HFFc6 (cell line): ENCODE results near the gene YAP1. TPM values are rescaled to one million over a fixed set of nuclear protein-coding genes. Genes with fewer than 3 reads are reported as not detected.

Experiments used
- DNase-seq: peaks from one replicate; pipeline ENCODE4 v3.0.0-alpha.2; 2018
- H3K27ac Mint-ChIP-seq: 2 replicates; pipeline ENCODE4 v1.8.0; 2020; ENCODE audit warnings: mild to moderate bottlenecking, mixed read lengths
- H3K27me3 Mint-ChIP-seq: 2 replicates; pipeline ENCODE4 v1.8.0; 2021; ENCODE audit warnings: mild to moderate bottlenecking, moderate library complexity, mixed read lengths; ENCODE audit not compliant: insufficient read depth
- H3K36me3 Mint-ChIP-seq: 2 replicates; pipeline ENCODE4 v1.8.0; 2021; ENCODE audit warnings: low read depth, mixed read lengths
- H3K4me1 Mint-ChIP-seq: 2 replicates; pipeline ENCODE4 v1.8.0; 2020; ENCODE audit warnings: low read depth, mixed read lengths
- H3K4me3 Mint-ChIP-seq: 2 replicates; pipeline ENCODE4 v1.8.0; 2020; ENCODE audit warnings: mild to moderate bottlenecking, moderate library complexity, mixed read lengths
- H3K9me3 Mint-ChIP-seq: 2 replicates; pipeline ENCODE4 v1.8.0; 2020; ENCODE audit warnings: mild to moderate bottlenecking, mixed read lengths
- CTCF ChIP-seq: fragments of 200-600 bp; sonication (generic); IDR thresholded peaks from 2 replicates; pipeline ENCODE4 v1.5.0; 2021; ENCODE audit warnings: antibody characterized with exemption, mild to moderate bottlenecking
- total RNA-seq, 6 experiments: library from RNA; stranded (reverse); fragmentation: NEBNext Ultra II Directional; extraction: Animal tissue kit (Norgen Biotek cat#: 25700); gene quantifications; 2 replicates in 1 of 6; 3 replicates in 5 of 6; pipeline ENCODE4 v1.2.3, GENCODE V29; 2021

Gene YAP1
- total RNA-seq, 6 experiments from 2014 or later, result 120 to 159 (median 133) TPM

GRCh38 chr11:102151784-102152525 lies 41.7 kb downstream of the YAP1 start:
- H3K27ac Mint-ChIP-seq, result no peak overlapping the region; the same call in 1 of the 2 replicates
- DNase-seq, result no peak
- peaks cover 49% of the 10 kb centered on the region for H3K36me3 Mint-ChIP-seq

GRCh38 chr11:102153082-102153481 lies 42.8 kb downstream of the YAP1 start:
- H3K4me1 Mint-ChIP-seq, result peaks cover 66% of the 10 kb centered on the region
- no peak for DNase-seq
- H3K36me3 Mint-ChIP-seq, result peaks cover 43% of the 10 kb centered on the region
- H3K27ac Mint-ChIP-seq, result no peak overlapping the region
- H3K4me3 Mint-ChIP-seq, result no peak overlapping the region
- H3K9me3 Mint-ChIP-seq, result no peaks in the 10 kb centered on the region
- no peak for TF ChIP-seq CTCF
- H3K27me3 Mint-ChIP-seq, result no peaks in the 10 kb centered on the region; the same call in 1 of the 2 replicates

More at GRCh38 chr11:102151784-102152525, 41.7 kb downstream of the YAP1 start:
- Mint-ChIP-seq H3K4me1 (peaks cover 63% of the 10 kb centered on the region), H3K9me3 (no peaks in the 10 kb centered on the region), H3K4me3 (no peak overlapping the region), H3K27me3 (no peaks in the 10 kb centered on the region; the same call in 1 of the 2 replicates)
- no peak for TF ChIP-seq CTCF

- no peaks in the 10 kb centered on the region; the same call in 1 of the 2 replicates for H3K27me3 Mint-ChIP-seq
- no peak for TF ChIP-seq CTCF
- no peak for DNase-seq
- H3K27ac Mint-ChIP-seq, result no peak overlapping the region
- H3K36me3 Mint-ChIP-seq, result peaks cover 36% of the 10 kb centered on the region
- H3K4me1 Mint-ChIP-seq, result peaks cover 73% of the 10 kb centered on the region
- H3K4me3 Mint-ChIP-seq, result no peak overlapping the region
- no peaks in the 10 kb centered on the region for H3K9me3 Mint-ChIP-seq
Observed at GRCh38 chr11:102154806-102155205, 44.6 kb downstream of the YAP1 start.

- H3K27ac Mint-ChIP-seq, result peak overlapping the region; percentile 15; the same call in 1 of the 2 replicates
Observed at GRCh38 chr11:102155676-102156075, 45.4 kb downstream of the YAP1 start.

GRCh38 chr11:102157219-102157618 lies 47.0 kb downstream of the YAP1 start:
- Mint-ChIP-seq H3K4me3 (no peak overlapping the region), H3K36me3 (peaks cover 28% of the 10 kb centered on the region), H3K27me3 (no peaks in the 10 kb centered on the region), H3K9me3 (no peaks in the 10 kb centered on the region), H3K27ac (no peak overlapping the region; the same call in 1 of the 2 replicates), H3K4me1 (peaks cover 75% of the 10 kb centered on the region)
- TF ChIP-seq CTCF, result no peak
- no peak for DNase-seq

More at GRCh38 chr11:102155676-102156075, 45.4 kb downstream of the YAP1 start:
- Mint-ChIP-seq H3K9me3 (no peaks in the 10 kb centered on the region), H3K36me3 (peaks cover 36% of the 10 kb centered on the region), H3K4me3 (no peak overlapping the region; the same call in 1 of the 2 replicates), H3K27me3 (no peaks in the 10 kb centered on the region; the same call in 1 of the 2 replicates), H3K4me1 (peaks cover 78% of the 10 kb centered on the region)
- TF ChIP-seq CTCF, result no peak
- no peak for DNase-seq
